Body of pancreas (tissue), 4 donors: ENCODE results near the gene TUT7.

Experiments
- POLR2A ChIP-seq, 3 donors: fragments of 450-650 bp; IDR thresholded peaks; one replicate each; pipeline ENCODE4 v1.6.1; 2016; ENCODE audit warnings: antibody characterized with exemption in 3 of 3, mild to moderate bottlenecking in 2 of 3
- TF ChIP-seq, protein P1 (sequence below), 7 experiments: fragments of 450-650 bp in 4 of 7; fragments of 200-600 bp in 3 of 7; sonication (generic) in 3 of 7; IDR thresholded peaks; one replicate each; pipeline ENCODE4 v1.5.1; 2016 to 2019; ENCODE audit warnings: antibody characterized with exemption in 7 of 7

GRCh38 chr9:86286278-86286677 is 67.9 kb downstream of the TUT7 start:
- no peak for TF ChIP-seq POLR2A (IDR thresholded peaks at IDR 0.05)
- TF ChIP-seq, protein P1, sequence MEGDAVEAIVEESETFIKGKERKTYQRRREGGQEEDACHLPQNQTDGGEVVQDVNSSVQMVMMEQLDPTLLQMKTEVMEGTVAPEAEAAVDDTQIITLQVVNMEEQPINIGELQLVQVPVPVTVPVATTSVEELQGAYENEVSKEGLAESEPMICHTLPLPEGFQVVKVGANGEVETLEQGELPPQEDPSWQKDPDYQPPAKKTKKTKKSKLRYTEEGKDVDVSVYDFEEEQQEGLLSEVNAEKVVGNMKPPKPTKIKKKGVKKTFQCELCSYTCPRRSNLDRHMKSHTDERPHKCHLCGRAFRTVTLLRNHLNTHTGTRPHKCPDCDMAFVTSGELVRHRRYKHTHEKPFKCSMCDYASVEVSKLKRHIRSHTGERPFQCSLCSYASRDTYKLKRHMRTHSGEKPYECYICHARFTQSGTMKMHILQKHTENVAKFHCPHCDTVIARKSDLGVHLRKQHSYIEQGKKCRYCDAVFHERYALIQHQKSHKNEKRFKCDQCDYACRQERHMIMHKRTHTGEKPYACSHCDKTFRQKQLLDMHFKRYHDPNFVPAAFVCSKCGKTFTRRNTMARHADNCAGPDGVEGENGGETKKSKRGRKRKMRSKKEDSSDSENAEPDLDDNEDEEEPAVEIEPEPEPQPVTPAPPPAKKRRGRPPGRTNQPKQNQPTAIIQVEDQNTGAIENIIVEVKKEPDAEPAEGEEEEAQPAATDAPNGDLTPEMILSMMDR (IDR thresholded peaks at IDR 0.05) = no peak
